Sigmoid colon (tissue), 3 donors: Measurements from ENCODE around the gene DOCK3.

ENCODE experiments used
- POLR2A ChIP-seq, 2 donors: fragments of 450-650 bp; IDR thresholded peaks; one replicate each; pipeline ENCODE4 v1.6.1; 2016; ENCODE audit warnings: antibody characterized with exemption in 2 of 2, mild to moderate bottlenecking in 2 of 2, moderate library complexity in 2 of 2
- TF ChIP-seq, protein P1 (sequence below), 4 experiments: fragments of 450-650 bp in 3 of 4; fragments of 200-600 bp in 1 of 4; IDR thresholded peaks; one replicate each; pipeline ENCODE4 v1.5.1; 2016 to 2019; ENCODE audit warnings: antibody characterized with exemption in 4 of 4, mild to moderate bottlenecking in 3 of 4, moderate library complexity in 2 of 4

DNA sequence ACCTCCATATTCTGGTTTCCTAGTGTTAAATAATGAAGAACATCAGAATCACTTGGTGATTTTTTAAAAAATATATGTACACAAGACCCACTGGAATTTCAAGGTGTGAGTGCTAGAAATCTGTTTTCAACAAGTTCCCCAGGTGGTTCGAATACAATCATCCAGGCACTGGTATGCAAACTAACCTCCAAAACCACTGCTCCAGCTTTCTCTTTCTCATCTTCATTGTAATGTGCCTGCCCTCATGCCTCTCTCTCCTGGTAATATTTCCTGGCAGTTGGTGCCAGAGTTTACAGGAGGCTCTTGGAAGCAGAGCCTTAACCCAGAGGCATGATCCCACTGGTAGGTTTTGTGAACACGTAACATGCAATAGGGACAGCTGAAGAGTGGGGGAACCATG is 547.2 kb downstream of the DOCK3 start:
- TF ChIP-seq, protein P1, sequence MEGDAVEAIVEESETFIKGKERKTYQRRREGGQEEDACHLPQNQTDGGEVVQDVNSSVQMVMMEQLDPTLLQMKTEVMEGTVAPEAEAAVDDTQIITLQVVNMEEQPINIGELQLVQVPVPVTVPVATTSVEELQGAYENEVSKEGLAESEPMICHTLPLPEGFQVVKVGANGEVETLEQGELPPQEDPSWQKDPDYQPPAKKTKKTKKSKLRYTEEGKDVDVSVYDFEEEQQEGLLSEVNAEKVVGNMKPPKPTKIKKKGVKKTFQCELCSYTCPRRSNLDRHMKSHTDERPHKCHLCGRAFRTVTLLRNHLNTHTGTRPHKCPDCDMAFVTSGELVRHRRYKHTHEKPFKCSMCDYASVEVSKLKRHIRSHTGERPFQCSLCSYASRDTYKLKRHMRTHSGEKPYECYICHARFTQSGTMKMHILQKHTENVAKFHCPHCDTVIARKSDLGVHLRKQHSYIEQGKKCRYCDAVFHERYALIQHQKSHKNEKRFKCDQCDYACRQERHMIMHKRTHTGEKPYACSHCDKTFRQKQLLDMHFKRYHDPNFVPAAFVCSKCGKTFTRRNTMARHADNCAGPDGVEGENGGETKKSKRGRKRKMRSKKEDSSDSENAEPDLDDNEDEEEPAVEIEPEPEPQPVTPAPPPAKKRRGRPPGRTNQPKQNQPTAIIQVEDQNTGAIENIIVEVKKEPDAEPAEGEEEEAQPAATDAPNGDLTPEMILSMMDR (IDR thresholded peaks at IDR 0.05) = no peak
- no peak for TF ChIP-seq POLR2A (IDR thresholded peaks at IDR 0.05)
